ENCODE results near the gene IQSEC1.

IQSEC1 gene

GRCh38 chr3:12954891-12955650, 118.2 kb downstream of the IQSEC1 start:
- peak in 1 of 3 experiments; percentile 26 for DNase-seq (ENCODE audit: low read depth in 3 of 3)

- DNase-seq (ENCODE audit: low read depth in 3 of 3): no peak
These were observed 119.0 kb downstream of the IQSEC1 start for GRCh38 chr3:12954180-12954579.

- no peak for DNase-seq (ENCODE audit: low read depth in 3 of 3)
These were observed 119.8 kb downstream of the IQSEC1 start for GRCh38 chr3:12953201-12953995.

- DNase-seq (ENCODE audit: low read depth in 3 of 3): no peak
These were observed 120.7 kb downstream of the IQSEC1 start for GRCh38 chr3:12952343-12953200.

GRCh38 chr3:12948891-12949711, 124.1 kb downstream of the IQSEC1 start:
- peak in 2 of 3 experiments; percentile 22 to 40 for DNase-seq (ENCODE audit: low read depth in 3 of 3)

- no peak for DNase-seq (ENCODE audit: low read depth in 3 of 3)
These were observed 124.9 kb downstream of the IQSEC1 start for GRCh38 chr3:12948371-12948770.

- no peak for DNase-seq (ENCODE audit: low read depth in 3 of 3)
These were observed 125.5 kb downstream of the IQSEC1 start for GRCh38 chr3:12947504-12948369.

GRCh38 chr3:12946649-12947316, 126.4 kb downstream of the IQSEC1 start:
- DNase-seq (ENCODE audit: low read depth in 3 of 3): no peak

- DNase-seq (ENCODE audit: low read depth in 3 of 3): no peak
These were observed 127.0 kb downstream of the IQSEC1 start for GRCh38 chr3:12946251-12946648.

- no peak for DNase-seq (ENCODE audit: low read depth in 3 of 3)
These were observed 128.4 kb downstream of the IQSEC1 start for GRCh38 chr3:12944849-12945248.

GRCh38 chr3:12944413-12944812, 128.8 kb downstream of the IQSEC1 start:
- DNase-seq (ENCODE audit: low read depth in 3 of 3): no peak

GRCh38 chr3:12943124-12944021, 129.9 kb downstream of the IQSEC1 start:
- no peak for DNase-seq (ENCODE audit: low read depth in 3 of 3)

GRCh38 chr3:12941495-12942023, 131.7 kb downstream of the IQSEC1 start:
- no peak for DNase-seq (ENCODE audit: low read depth in 3 of 3)

- no peak for DNase-seq (ENCODE audit: low read depth in 3 of 3)
These were observed 132.4 kb downstream of the IQSEC1 start for GRCh38 chr3:12940854-12941253.

GRCh38 chr3:12939137-12939536, 134.1 kb downstream of the IQSEC1 start:
- no peak for DNase-seq (ENCODE audit: low read depth in 3 of 3)

- DNase-seq (ENCODE audit: low read depth in 3 of 3): no peak
These were observed 134.9 kb downstream of the IQSEC1 start for GRCh38 chr3:12938258-12938711.

GRCh38 chr3:12935861-12936830, 137.1 kb downstream of the IQSEC1 start:
- DNase-seq (ENCODE audit: low read depth in 3 of 3): no peak
